Motor neuron (in vitro differentiated cells): ENCODE data around the gene DIP2B. TPM values are rescaled to one million over a fixed set of nuclear protein-coding genes. Genes with fewer than 3 reads are reported as not detected.
"Not testable (repeated sequence)": the region's sequence is repeated elsewhere in the genome, so short reads cannot be mapped to it uniquely, and the experiment has no call there.

Source experiments
- ATAC-seq, 8 experiments: fragments of 200-7000 bp; cut with Tn5 transposase; replicated peaks in 6 of 8; 2 replicates each; pipeline ENCODE4 v1.8.0; 2021; ENCODE audit warnings: mild to moderate bottlenecking in 8 of 8, moderate library complexity in 8 of 8
- H3K27ac ChIP-seq, 2 donors: fragments of 250-450 bp; sonication (Bioruptor Pico); 2 replicates each; pipeline ENCODE4 v1.9.0; 2021; ENCODE audit warnings: antibody characterized with exemption in 2 of 2, mild to moderate bottlenecking in 2 of 2, moderate library complexity in 1 of 2
- H3K4me1 ChIP-seq, 2 donors: fragments of 250-450 bp; sonication (Bioruptor Pico); replicated peaks in 1 of 2; 2 replicates each; pipeline ENCODE4 v1.6.1; 2021; ENCODE audit warnings: antibody characterized with exemption in 2 of 2, mild to moderate bottlenecking in 2 of 2, moderate library complexity in 1 of 2
- H3K4me3 ChIP-seq, 5 donors: fragments of 250-450 bp; sonication (Bioruptor Pico); 2 replicates each; pipeline ENCODE4 v1.9.0; 2021; ENCODE audit warnings: antibody characterized with exemption in 5 of 5, mild to moderate bottlenecking in 5 of 5, moderate library complexity in 4 of 5
- WGBS, 10 experiments: fragments of 450-650 bp; shearing (Covaris generic); methylation state at CpG; one replicate each; pipeline ENCODE4 v1.0.0; 2022; 5-methylcytosine and 5-hydroxymethylcytosine counted together
- in situ Hi-C, 9 experiments: fragments of 400-800 bp; cut with MboI; loops; one replicate each; pipeline ENCODE4 v1.15.0; 2021; ENCODE audit warnings: low sequenced_read_pairs in 9 of 9, low pct_unique_long_range_greater_than_20kb in 2 of 9; ENCODE audit not compliant: unreplicated experiment in 9 of 9
- total RNA-seq, 8 experiments: library from RNA; unstranded; fragments of 300-600 nt; gene quantifications; 2 replicates each; pipeline versions ENCODE4 v1.2.3 to v1.2.4, GENCODE V29; 2022

Gene DIP2B
- total RNA-seq, 8 experiments from 2014 or later, result 20.8 to 68.6 (median 29.9) TPM

DNA sequence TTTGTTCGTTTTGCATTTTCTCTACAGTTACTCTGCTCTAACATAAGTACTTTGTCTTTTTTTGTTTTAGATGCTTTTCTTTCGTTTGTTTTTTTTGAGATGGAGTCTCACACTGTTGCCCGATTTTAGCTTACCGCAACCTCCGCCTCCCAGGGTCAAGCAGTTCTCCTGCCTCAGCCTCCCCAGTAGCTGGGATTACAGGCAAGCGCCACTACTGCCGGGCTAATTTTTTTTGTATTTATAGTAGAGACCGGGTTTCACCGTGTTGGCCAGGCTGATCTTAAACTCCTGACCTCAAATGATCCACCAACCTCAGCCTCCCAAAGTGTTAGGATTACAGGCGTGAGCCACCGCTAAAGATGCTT is 2.7 kb downstream of the DIP2B start:
- peak overlapping the region in 1 of 2 donors; percentile 26 for H3K27ac ChIP-seq
- WGBS, 10 experiments, result 65 to 94% (median 84%) methylated on average over 2 to 11 of the region's 11 CpGs; no CpG with 5 or more reads in 1 of the 10 experiments
- peaks cover 33 to 36% of the 10 kb centered on the region in 2 donors for H3K4me1 ChIP-seq
- H3K4me3 ChIP-seq, result peak overlapping the region in 3 of 5 donors; percentile 79 to 99 (median 98)
- ATAC-seq, result peak in 1 of 8 experiments; percentile 3
- in situ Hi-C loops, result loop anchor here in 7 of 9 experiments (10.0 to 25.0 kb wide), 2 partner anchors 127 to 130 kb away; no protein-coding TSS in a partner anchor

GRCh38 chr12:50507930-50508329 is 3.1 kb downstream of the DIP2B start:
- peak in 5 of 8 experiments; percentile 16 to 69 (median 52) for ATAC-seq
- Histone ChIP-seq H3K4me3 (peak overlapping the region in 3 of 5 donors; percentile 13 to 99 (median 98)), H3K27ac (peak overlapping the region in 1 of 2 donors; percentile 26), H3K4me1 (peaks cover 33 to 36% of the 10 kb centered on the region in 2 donors)
- WGBS, 10 experiments, result 29 to 100% (median 59%) methylated on average over 1 to 2 of the region's 2 CpGs; no CpG with 5 or more reads in 2 of the 10 experiments
- in situ Hi-C loops, result loop anchor here in 7 of 9 experiments (10.0 to 25.0 kb wide), 2 partner anchors 127 to 129 kb away; no protein-coding TSS in a partner anchor

DNA sequence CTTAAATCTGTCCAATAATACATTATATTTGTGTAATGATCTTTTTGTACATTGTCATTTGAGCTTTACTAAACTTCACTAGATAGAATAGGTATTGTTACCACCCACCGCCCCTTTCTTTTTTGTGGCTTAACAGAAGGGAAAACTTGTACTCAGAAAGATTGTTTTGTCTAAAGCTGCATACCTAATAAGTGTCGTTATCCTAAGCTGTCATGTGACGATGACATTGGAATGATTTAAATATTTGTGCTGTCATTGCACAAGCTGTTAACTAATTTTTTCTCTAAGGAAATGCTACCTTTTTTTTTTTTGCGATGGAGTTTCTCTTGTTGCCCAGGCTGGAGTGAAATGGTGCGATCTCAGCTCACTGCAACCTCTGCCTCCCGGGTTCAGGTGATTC is 3.6 kb downstream of the DIP2B start:
- Histone ChIP-seq H3K4me1 (peaks cover 33 to 36% of the 10 kb centered on the region in 2 donors), H3K27ac (peak overlapping the region in 1 of 2 donors; percentile 55), H3K4me3 (peak overlapping the region in 2 of 5 donors; percentile 98 to 99)
- 40 to 80% (median 71%) methylated on average over 1 to 5 of the region's 6 CpGs for WGBS, 10 experiments
- in situ Hi-C loops, result loop anchor here in 7 of 9 experiments (10.0 to 25.0 kb wide), 2 partner anchors 126 to 129 kb away; no protein-coding TSS in a partner anchor
- peak in 4 of 8 experiments; percentile 2 to 50 (median 30) for ATAC-seq

DNA sequence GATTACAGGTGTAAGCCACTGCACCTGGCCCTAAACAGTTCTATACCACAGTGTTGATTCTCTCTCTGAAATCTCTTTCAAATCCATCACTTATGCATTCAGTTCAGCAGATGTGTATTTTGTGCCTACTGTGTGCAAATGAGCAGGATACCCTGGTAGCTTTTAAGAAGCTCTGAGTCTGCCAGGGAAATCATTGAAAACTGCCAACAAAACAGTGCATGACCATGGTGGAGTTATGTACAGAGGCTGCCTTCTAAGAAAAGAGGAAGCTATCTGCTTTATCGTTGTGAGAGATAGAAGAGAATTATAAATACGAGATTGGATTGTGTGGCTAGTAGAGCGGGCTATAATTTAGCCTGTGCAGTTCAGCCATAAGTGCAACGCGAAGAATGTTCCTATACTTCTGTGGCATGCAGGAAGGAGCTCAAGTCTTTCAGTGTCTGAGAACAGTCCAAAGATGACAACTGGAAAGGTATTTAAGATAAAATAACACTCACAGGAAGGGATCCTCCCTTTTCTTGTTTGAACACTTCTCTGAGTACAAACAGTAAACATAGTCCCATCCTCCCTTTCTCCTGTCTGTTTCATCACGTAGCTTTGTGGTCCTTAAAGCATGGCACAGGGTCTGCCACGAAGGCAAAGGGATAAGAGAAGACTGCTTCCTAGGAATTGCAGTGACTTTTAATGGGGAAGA is 4.3 kb downstream of the DIP2B start:
- in situ Hi-C loops, result loop anchor here in 7 of 9 experiments (10.0 to 25.0 kb wide), 2 partner anchors 126 to 128 kb away; no protein-coding TSS in a partner anchor
- H3K4me3 ChIP-seq, result no peak overlapping the region
- WGBS, 10 experiments, result 68 to 100% (median 90%) methylated on average over 1 to 7 of the region's 7 CpGs; no CpG with 5 or more reads in 1 of the 10 experiments
- peak overlapping the region in 1 of 2 donors; percentile 55 for H3K27ac ChIP-seq
- H3K4me1 ChIP-seq, result peaks cover 33 to 36% of the 10 kb centered on the region in 2 donors
- ATAC-seq, result no peak

DNA sequence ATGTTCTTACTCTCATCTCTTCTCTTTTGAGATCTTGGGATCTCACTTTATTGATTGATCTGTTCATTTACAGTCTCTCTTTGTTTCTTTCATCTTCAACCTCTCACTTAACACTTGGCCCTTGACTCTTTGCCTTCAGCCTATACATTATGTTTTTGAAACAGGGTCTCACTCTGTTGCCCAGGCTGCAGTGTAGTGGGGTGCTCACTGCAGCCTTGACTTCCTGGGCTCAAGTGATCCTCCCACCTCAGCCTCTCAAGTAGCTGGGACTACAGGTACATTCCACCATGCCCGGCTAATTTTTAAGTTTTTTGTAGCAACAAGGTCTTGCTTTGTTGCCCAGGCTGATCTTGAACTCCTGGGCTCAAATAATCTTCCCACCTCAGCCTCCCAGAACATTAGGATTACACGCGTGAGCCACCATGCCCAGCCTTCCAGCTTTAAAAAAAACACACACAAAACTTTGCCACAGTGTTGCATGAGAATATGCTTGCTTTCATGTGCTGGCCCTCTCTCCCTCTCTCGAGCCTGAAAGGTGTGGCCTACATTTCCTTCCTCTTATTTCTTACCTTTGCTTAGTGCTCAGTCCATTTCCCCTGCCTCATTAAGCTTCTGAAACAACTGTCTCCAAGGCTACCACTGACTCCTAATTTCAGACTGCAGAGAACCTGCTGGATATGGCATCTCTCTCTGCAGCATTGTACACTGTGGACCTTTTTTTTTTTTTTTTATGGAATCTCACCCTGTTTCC is 9.9 kb downstream of the DIP2B start:
- 89 to 100% (median 98%) methylated on average over 1 to 4 of the region's 4 CpGs; no CpG with 5 or more reads in 2 of the 10 experiments for WGBS, 10 experiments
- peaks cover 2 to 14% of the 10 kb centered on the region in 2 donors for H3K4me1 ChIP-seq
- no peak overlapping the region for H3K27ac ChIP-seq
- ATAC-seq, result no peak
- no peak overlapping the region for H3K4me3 ChIP-seq
- in situ Hi-C loops, result loop anchor here in 5 of 9 experiments (25.0 kb wide), 1 partner anchor 123 kb away; no protein-coding TSS in a partner anchor

DNA sequence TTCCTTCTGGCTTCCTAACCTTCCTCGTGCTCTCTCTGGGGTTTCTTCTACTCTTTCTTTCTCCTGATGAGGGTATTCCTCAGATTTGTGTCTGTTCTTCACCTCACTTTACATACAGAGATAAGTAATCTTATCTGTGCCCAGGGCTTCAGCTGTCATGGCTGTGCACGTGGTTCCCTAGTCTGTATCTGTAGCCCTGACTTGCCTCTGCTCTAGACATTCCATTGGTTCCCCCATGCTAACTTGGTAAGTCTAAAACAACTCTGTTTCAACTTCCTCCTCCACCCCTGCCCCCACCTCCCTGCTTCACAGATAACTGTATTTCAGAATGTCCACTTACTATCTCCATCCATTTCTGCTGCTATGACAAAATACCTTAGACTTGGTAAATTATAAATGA is 10.8 kb downstream of the DIP2B start:
- in situ Hi-C loops, result loop anchor here in 5 of 9 experiments (25.0 kb wide), 1 partner anchor 122 kb away; no protein-coding TSS in a partner anchor
- WGBS, 10 experiments, result 60 to 100% (median 100%) methylated on average over 1 to 2 of the region's 2 CpGs; no CpG with 5 or more reads in 4 of the 10 experiments
- H3K4me1 ChIP-seq, result peaks cover 0 to 7% of the 10 kb centered on the region in 2 donors
- no peak overlapping the region for H3K27ac ChIP-seq
- no peak overlapping the region for H3K4me3 ChIP-seq
- no peak for ATAC-seq

DNA sequence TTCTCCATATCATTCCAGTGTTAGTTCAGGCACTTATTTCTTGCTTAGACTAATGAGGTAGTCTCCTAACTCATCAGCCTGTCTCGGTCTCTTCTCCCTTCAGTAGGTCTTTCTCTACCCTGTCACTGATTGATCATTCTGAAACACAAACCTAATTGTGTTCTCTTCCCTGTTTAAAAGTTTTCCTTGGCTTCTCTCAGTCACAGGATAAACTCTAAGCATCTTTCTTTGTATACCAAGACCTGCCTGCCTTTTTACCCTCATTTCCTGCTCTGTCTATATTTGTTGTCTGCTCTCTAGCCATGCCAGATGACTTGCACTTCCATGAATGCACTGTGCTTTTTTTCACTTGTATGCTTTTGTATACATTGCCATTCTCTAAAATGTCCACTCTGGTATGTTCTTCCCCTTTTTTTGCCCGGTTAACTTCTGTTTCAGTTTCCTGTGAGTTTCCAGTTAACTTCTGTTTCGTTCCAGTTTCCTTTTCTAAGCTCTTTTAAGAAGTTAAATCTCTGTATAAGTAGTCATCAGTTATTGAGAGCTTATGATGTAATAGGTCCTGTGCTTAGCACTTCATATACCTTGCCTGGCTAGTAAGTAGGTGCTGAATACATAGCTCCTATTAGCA is 12.8 kb downstream of the DIP2B start:
- H3K27ac ChIP-seq, result no peak overlapping the region
- peak in 5 of 8 experiments; percentile 47 to 90 (median 57) for ATAC-seq

DNA sequence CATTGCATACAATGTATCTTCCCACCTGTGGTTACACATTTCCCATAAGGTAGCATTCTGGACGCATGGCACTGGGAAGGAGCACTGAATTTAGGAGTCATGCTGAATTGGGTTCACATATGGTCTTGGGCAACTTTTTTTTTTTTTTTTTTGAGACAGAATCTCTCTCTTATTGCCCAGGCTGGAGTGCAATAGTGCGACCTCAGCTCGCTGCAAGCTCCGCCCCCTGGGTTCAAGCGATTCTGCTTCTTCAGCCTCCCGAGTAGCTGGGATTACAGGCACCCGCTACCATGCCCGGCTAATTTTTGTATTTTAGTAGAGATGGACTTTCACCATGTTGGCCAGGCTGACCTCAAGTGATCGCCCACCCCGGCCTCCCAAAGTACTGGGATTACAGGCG is 13.3 kb downstream of the DIP2B start:
- in situ Hi-C loops, result loop anchor here in 5 of 9 experiments (25.0 kb wide), 1 partner anchor 119 kb away; no protein-coding TSS in a partner anchor
- H3K27ac ChIP-seq, result no peak overlapping the region

More for the DNA sequence above, 12.8 kb downstream of the DIP2B start:
- WGBS, 10 experiments, result 24 to 87% (median 64%) methylated on average over 1 to 3 of the region's 3 CpGs; no CpG with 5 or more reads in 1 of the 10 experiments
- in situ Hi-C loops, result loop anchor here in 5 of 9 experiments (25.0 kb wide), 1 partner anchor 120 kb away; no protein-coding TSS in a partner anchor
- Histone ChIP-seq H3K4me1 (peaks cover 0 to 4% of the 10 kb centered on the region in 2 donors), H3K4me3 (no peak overlapping the region)

DNA sequence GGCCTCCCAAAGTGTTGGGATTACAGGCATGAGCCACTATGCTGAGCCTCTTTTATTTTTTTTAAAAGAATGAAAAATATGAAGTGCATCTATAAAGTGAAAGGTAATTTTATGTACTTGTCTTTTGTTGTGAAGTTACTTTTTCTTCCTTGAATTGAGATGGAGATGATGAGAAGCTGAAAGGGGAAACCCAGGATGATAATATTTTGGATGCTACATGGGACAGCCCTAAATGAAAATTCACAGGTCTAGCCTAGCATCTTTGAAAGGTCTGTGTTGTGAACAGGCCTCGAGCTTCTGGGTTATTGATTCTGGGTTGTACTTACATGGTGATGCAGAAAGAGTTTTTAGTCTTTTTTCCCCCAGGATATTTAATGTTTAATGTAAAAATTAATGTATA is 14.6 kb downstream of the DIP2B start:
- WGBS, 10 experiments, result 36 to 100% (median 100%) methylated on average over 1 of the region's 1 CpG; no CpG with 5 or more reads in 2 of the 10 experiments
- ATAC-seq, result no peak
- in situ Hi-C loops, result loop anchor here in 5 of 9 experiments (25.0 kb wide), 1 partner anchor 118 kb away; no protein-coding TSS in a partner anchor

More for the DNA sequence above, 13.3 kb downstream of the DIP2B start:
- ATAC-seq, result no peak
- no peak overlapping the region for H3K4me3 ChIP-seq
- WGBS, 10 experiments, result 68 to 100% (median 90%) methylated on average over 1 to 6 of the region's 11 CpGs; no CpG with 5 or more reads in 1 of the 10 experiments
- peaks cover 0 to 4% of the 10 kb centered on the region in 2 donors for H3K4me1 ChIP-seq

DNA sequence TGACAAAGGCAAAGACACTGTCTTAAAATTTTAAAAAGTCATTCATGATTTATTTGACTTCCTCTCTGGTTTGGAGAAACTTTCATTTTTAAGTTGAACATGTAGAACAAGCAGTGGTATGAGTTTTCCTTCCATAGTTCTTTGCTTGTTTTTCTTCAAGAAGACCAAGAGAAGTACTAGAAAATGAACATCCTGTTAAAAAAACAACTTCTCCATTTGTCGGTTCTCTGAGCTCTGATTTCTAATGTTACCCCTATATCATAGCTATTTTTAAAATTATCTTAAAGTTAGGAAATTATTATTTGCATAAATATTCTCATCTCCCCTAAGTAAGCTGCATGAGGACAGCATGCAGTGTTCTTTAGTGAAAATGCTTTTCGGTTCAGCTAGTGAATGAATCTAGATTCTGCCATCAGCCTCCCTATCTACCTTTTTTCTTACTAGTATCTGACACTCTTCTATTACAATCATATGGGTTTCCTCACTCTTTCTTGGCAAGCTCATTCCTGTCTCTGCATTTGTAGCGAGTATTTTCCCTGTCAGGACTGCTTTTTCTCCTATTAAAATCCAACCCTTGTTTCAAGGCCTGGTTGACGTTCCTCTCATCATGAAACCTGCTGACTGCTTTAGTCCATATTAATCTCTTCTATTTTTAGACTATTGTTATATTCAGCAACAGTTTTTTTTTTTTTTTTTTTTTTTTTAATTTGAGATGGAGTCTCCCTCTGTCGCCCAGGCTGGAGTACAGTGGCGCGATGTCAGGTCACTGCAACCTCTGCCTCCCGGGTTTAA is 15.8 kb downstream of the DIP2B start:
- no peak overlapping the region for H3K4me3 ChIP-seq
- ATAC-seq, result peak in 3 of 8 experiments; percentile 24 to 45 (median 44)
- WGBS, 10 experiments, result 60 to 98% (median 88%) methylated on average over 3 to 8 of the region's 8 CpGs
- in situ Hi-C loops, result loop anchor here in 5 of 9 experiments (25.0 kb wide), 1 partner anchor 117 kb away; no protein-coding TSS in a partner anchor
- peaks cover 0 to 4% of the 10 kb centered on the region in 2 donors for H3K4me1 ChIP-seq
- no peak overlapping the region for H3K27ac ChIP-seq

More for the DNA sequence above, 14.6 kb downstream of the DIP2B start:
- Histone ChIP-seq H3K4me1 (peaks cover 0 to 4% of the 10 kb centered on the region in 2 donors), H3K27ac (no peak overlapping the region), H3K4me3 (no peak overlapping the region)

- in situ Hi-C loops, result loop anchor here in 5 of 9 experiments (25.0 kb wide), 1 partner anchor 116 kb away; no protein-coding TSS in a partner anchor
- H3K27ac ChIP-seq, H3K4me1 ChIP-seq, H3K4me3 ChIP-seq, ATAC-seq: not testable (repeated sequence)
- WGBS, 10 experiments, result 95 to 100% (median 100%) methylated on average over 1 to 4 of the region's 4 CpGs; no CpG with 5 or more reads in 1 of the 10 experiments
These were observed 17.0 kb downstream of the DIP2B start for GRCh38 chr12:50521781-50522180.
